Measurements from ENCODE around the gene NUP88.

- TF ChIP-seq CTCF (IDR thresholded peaks at IDR 0.05) (no peak), POLR2AphosphoS5 (IDR thresholded peaks at IDR 0.05; ENCODE audit: low read depth, low read length) (peak; percentile 27; the same call in 1 of the 2 replicates), TCF7L2 (IDR thresholded peaks at IDR 0.05; ENCODE audit: low read depth, low read length) (no peak)
Measured at GRCh38 chr17:5431949-5432556, 12.6 kb upstream of the NUP88 start.

Data from Panc1 (cell line).